HCT116 (cell line): Measurements from ENCODE around the gene PHLPP2. TPM values are rescaled to one million over a fixed set of nuclear protein-coding genes. Genes with fewer than 3 reads are reported as not detected.

Experiments
- ATAC-seq: fragments of 200-7000 bp; cut with Tn5 transposase; 2 replicates; pipeline ENCODE4 v1.9.1; 2020; ENCODE audit warnings: mild to moderate bottlenecking, moderate library complexity
- BruUV-seq: library from RNA; stranded (reverse); fragments of 400-500 nt; replicated peaks from 2 replicates; lab custom pipeline; 2021; lab: Mats Ljungman, UMichigan
- CTCF ChIA-PET: fragments of 300-600 bp; sonication (Branson Sonifier 250); formaldehyde crosslinking; loops from one replicate; lab custom pipeline; 2021; ENCODE audit warnings: antibody characterized with exemption; lab: Charles Lee
- POLR2A ChIA-PET: fragments of 300-600, 350-600 bp; sonication (Branson Sonifier 250); formaldehyde crosslinking; loops from one replicate; lab custom pipeline; 2021; ENCODE audit warnings: antibody characterized with exemption; lab: Charles Lee
- RAD21 ChIA-PET, 2 experiments: fragments of 300-600 bp; sonication (Branson Sonifier 250); formaldehyde crosslinking; loops; one replicate each; lab custom pipeline; 2023; ENCODE audit warnings: low total read pairs in 2 of 2; ENCODE audit not compliant: uncharacterized antibody in 2 of 2, unreplicated experiment in 2 of 2, low non-redundant PET in 1 of 2; lab: Charles Lee
- DNase-seq: peaks from one replicate; pipeline ENCODE4 v3.0.0-alpha.2; 2010; ENCODE audit warnings: low read depth, low spot score
- H2AFZ ChIP-seq: fragments of 200-600 bp; shearing (Covaris generic), sonication (generic); 2 replicates; pipeline ENCODE4 v1.6.1; 2017; ENCODE audit warnings: low read depth, mixed run types, mixed read lengths, antibody characterized with exemption, low read length; ENCODE audit not compliant: poor library complexity, severe bottlenecking
- H3K27ac ChIP-seq: 2 replicates; pipeline ENCODE4 v1.5.1; 2012; ENCODE audit warnings: low read depth, low read length
- H3K27me3 ChIP-seq: fragments of 200-600 bp; sonication (generic); 2 replicates; pipeline ENCODE4 v1.6.1; 2016; ENCODE audit warnings: mixed run types, low read length, mixed read lengths; ENCODE audit not compliant: insufficient read depth
- H3K36me3 ChIP-seq, 2 experiments: fragments of 200-500 bp in 1 of 2; fragments of 200-600 bp in 1 of 2; sonication (Bioruptor generic) in 1 of 2; sonication (generic) in 1 of 2; 2 replicates each; pipeline versions ENCODE4 v1.5.1 to v1.6.1; 2014 to 2016; ENCODE audit warnings: low read length in 2 of 2, inconsistent platforms in 1 of 2, mixed read lengths in 1 of 2, mixed run types in 1 of 2; ENCODE audit not compliant: insufficient read depth in 2 of 2, control insufficient read depth in 1 of 2
- H3K4me1 ChIP-seq, 2 experiments: fragments of 200-600 bp in 1 of 2; sonication (generic) in 1 of 2; 2 replicates each; pipeline versions ENCODE4 v1.5.1 to v1.6.1; 2012 to 2017; ENCODE audit warnings: low read length in 2 of 2, inconsistent platforms in 1 of 2, mild to moderate bottlenecking in 1 of 2, mixed read lengths in 1 of 2, mixed run types in 1 of 2, moderate library complexity in 1 of 2; ENCODE audit not compliant: insufficient read depth in 2 of 2, control insufficient read depth in 1 of 2
- H3K4me2 ChIP-seq: fragments of 200-600 bp; sonication (generic); 2 replicates; pipeline ENCODE4 v1.6.1; 2017; ENCODE audit warnings: mixed run types, low read length, mixed read lengths
- H3K4me3 ChIP-seq, 2 experiments: fragments of 200-600 bp in 1 of 2; sonication (generic) in 1 of 2; replicated peaks in 1 of 2; 2 replicates each; pipeline ENCODE4 v1.5.1; 2011 to 2016; ENCODE audit warnings: low read length in 2 of 2, control low read depth in 1 of 2, low read depth in 1 of 2, mild to moderate bottlenecking in 1 of 2, mixed read lengths in 1 of 2, mixed run types in 1 of 2
- H3K79me2 ChIP-seq: fragments of 200-600 bp; sonication (generic); 2 replicates; pipeline ENCODE4 v1.6.1; 2017; ENCODE audit warnings: mild to moderate bottlenecking, mixed run types, low read length, moderate library complexity, mixed read lengths; ENCODE audit not compliant: insufficient read depth
- H3K9ac ChIP-seq: fragments of 200-600 bp; sonication (generic); 2 replicates; pipeline ENCODE4 v1.6.1; 2016; ENCODE audit warnings: low read length, mixed read lengths
- H3K9me2 ChIP-seq: fragments of 200-600 bp; sonication (generic), shearing (Covaris generic); 2 replicates; pipeline ENCODE4 v1.6.1; 2017; ENCODE audit warnings: mixed run types, mild to moderate bottlenecking, moderate library complexity; ENCODE audit not compliant: insufficient read depth
- H3K9me3 ChIP-seq, 2 experiments: fragments of 200-500 bp in 1 of 2; fragments of 200-600 bp in 1 of 2; sonication (Bioruptor generic) in 1 of 2; sonication (generic) in 1 of 2; 2 replicates each; pipeline ENCODE4 v1.6.1; 2014 to 2017; ENCODE audit warnings: low read length in 2 of 2, mixed read lengths in 2 of 2, inconsistent platforms in 1 of 2, low read depth in 1 of 2, mild to moderate bottlenecking in 1 of 2, mixed run types in 1 of 2, moderate library complexity in 1 of 2; ENCODE audit not compliant: control insufficient read depth in 1 of 2, insufficient read depth in 1 of 2
- H4K20me1 ChIP-seq: fragments of 200-600 bp; sonication (generic), shearing (Covaris generic); 2 replicates; pipeline ENCODE4 v1.6.1; 2017; ENCODE audit warnings: mixed run types, mild to moderate bottlenecking, moderate library complexity; ENCODE audit not compliant: insufficient read depth
- ELF1 ChIP-seq: IDR thresholded peaks from 2 replicates; pipeline ENCODE4 v1.6.1; 2012; ENCODE audit warnings: low read depth, borderline replicate concordance
- EZH2phosphoT487 ChIP-seq: fragments of 200-600 bp; IDR thresholded peaks from 2 replicates; pipeline ENCODE4 v1.6.1; 2018; ENCODE audit warnings: antibody characterized with exemption, borderline replicate concordance
- FOSL1 ChIP-seq: IDR thresholded peaks from 2 replicates; pipeline ENCODE4 v1.6.1; 2012; ENCODE audit warnings: low read depth
- POLR2A ChIP-seq: IDR thresholded peaks from 2 replicates; pipeline ENCODE4 v1.7.0; 2011; ENCODE audit warnings: borderline replicate concordance; ENCODE audit not compliant: insufficient read depth, insufficient read length; ENCODE audit errors: extremely low read depth
- RAD21 ChIP-seq: IDR thresholded peaks from 2 replicates; pipeline ENCODE4 v1.6.1; 2012; ENCODE audit warnings: low read depth, mild to moderate bottlenecking
- REST ChIP-seq: IDR thresholded peaks from 2 replicates; pipeline ENCODE4 v1.6.1; 2012; ENCODE audit warnings: low read depth
- ZNF274 ChIP-seq: fragments of 200-500 bp; sonication (Bioruptor generic); IDR thresholded peaks from 2 replicates; pipeline ENCODE4 v1.6.1; 2014; ENCODE audit warnings: mild to moderate bottlenecking, low read depth, low read length, inconsistent platforms
- intact Hi-C: fragments of 100-400 bp; cut with micrococcal nuclease; formaldehyde crosslinking; loops from 2 replicates; pipeline ENCODE4 v1.10.0; 2022
- total RNA-seq: library from RNA; stranded (reverse); gene quantifications from one replicate; pipeline ENCODE4 v1.2.1, GENCODE V29; 2021; ENCODE audit not compliant: unreplicated experiment
- TF ChIP-seq, protein P1 (sequence below), 3 experiments: fragments of 200-600 bp in 1 of 3; sonication (generic) in 1 of 3; IDR thresholded peaks in 2 of 3; conservative IDR thresholded peaks in 1 of 3; 2 replicates each; pipeline ENCODE4 v1.5.1; 2012 to 2017; ENCODE audit warnings: low read depth in 2 of 3, low read length in 2 of 3, antibody characterized with exemption in 1 of 3, borderline replicate concordance in 1 of 3, control low read depth in 1 of 3, mild to moderate bottlenecking in 1 of 3, mixed read lengths in 1 of 3, mixed run types in 1 of 3, moderate library complexity in 1 of 3; ENCODE audit not compliant: insufficient read depth in 1 of 3

The PHLPP2 gene
- total RNA-seq, 1 experiment from 2014 or later, result 9.0 TPM

GRCh38 chr16:71681360-71681759 is 43.1 kb downstream of the PHLPP2 start:
- Histone ChIP-seq H3K9me3 (no peaks in the 10 kb centered on the region), H3K79me2 (no peaks in the 10 kb centered on the region), H3K9ac (no peak overlapping the region), H3K36me3 (peaks cover 3 to 9% of the 10 kb centered on the region in 2 experiments; a peak in 3 of 4 replicates), H3K27ac (no peak overlapping the region), H3K4me1 (no peaks in the 10 kb centered on the region), H3K27me3 (no peaks in the 10 kb centered on the region), H3K4me3 (no peak overlapping the region), H3K9me2 (no peaks in the 10 kb centered on the region), H3K4me2 (no peak overlapping the region), H2AFZ (no peak overlapping the region), H4K20me1 (no peaks in the 10 kb centered on the region)
- ChIA-PET CTCF (no interaction called here), RAD21 (no interaction called here), POLR2A (no interaction called here)
- no TSS peak for BruUV-seq
- intact Hi-C loops, result no loop called here
- DNase-seq (no peak), ATAC-seq (no peak)
- TF ChIP-seq EZH2phosphoT487 (no peak), FOSL1 (no peak), ZNF274 (no peak), RAD21 (no peak), ELF1 (no peak), REST (no peak), POLR2A (no peak)
- TF ChIP-seq, protein P1, sequence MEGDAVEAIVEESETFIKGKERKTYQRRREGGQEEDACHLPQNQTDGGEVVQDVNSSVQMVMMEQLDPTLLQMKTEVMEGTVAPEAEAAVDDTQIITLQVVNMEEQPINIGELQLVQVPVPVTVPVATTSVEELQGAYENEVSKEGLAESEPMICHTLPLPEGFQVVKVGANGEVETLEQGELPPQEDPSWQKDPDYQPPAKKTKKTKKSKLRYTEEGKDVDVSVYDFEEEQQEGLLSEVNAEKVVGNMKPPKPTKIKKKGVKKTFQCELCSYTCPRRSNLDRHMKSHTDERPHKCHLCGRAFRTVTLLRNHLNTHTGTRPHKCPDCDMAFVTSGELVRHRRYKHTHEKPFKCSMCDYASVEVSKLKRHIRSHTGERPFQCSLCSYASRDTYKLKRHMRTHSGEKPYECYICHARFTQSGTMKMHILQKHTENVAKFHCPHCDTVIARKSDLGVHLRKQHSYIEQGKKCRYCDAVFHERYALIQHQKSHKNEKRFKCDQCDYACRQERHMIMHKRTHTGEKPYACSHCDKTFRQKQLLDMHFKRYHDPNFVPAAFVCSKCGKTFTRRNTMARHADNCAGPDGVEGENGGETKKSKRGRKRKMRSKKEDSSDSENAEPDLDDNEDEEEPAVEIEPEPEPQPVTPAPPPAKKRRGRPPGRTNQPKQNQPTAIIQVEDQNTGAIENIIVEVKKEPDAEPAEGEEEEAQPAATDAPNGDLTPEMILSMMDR (IDR thresholded peaks at IDR 0.05 in 2 of 3, conservative IDR thresholded peaks at IDR 0.05 in 1 of 3; ENCODE audit: borderline replicate concordance in 1 of 3, insufficient read depth in 1 of 3, low read depth in 2 of 3, low read length in 2 of 3), result no peak
